Neural cell (in vitro differentiated cells): ENCODE data around the gene GVQW3. TPM values are rescaled to one million over a fixed set of nuclear protein-coding genes. Genes with fewer than 3 reads are reported as not detected.

Experiments used
- polyA plus RNA-seq: library from polyadenylated mRNA; depleted of rRNA; stranded (reverse); fragments of >200 nt; gene quantifications from 2 replicates; pipeline ENCODE4 v1.2.3, GENCODE V29; 2014
- small RNA-seq, 3 experiments: library from RNA; depleted of rRNA; stranded (forward); fragments of <200 nt; gene quantifications; one replicate each; pipeline ENCODE3, GENCODE V24; 2012

Gene GVQW3
- polyA plus RNA-seq, 1 donor from 2014 or later = 17.2 TPM

Small RNAs within 50 kb of the gene (small RNA-seq; reads per million reads assigned to genes)
- 0 to 1.2 (median 0) reads per million in 3 experiments for gene RF00019

Other genes with a start within 250 kb of the GVQW3 start
- gene WNT11, start 174.8 kb upstream of the GVQW3 start, polyA plus RNA-seq = 1.4 and 2.3 TPM in 2 replicates
- 107 and 110 TPM in 2 replicates for gene THAP12, start 191 bp upstream of the GVQW3 start, polyA plus RNA-seq
- 24.9 and 25.0 TPM in 2 replicates for gene EMSY, start 63.7 kb downstream of the GVQW3 start, polyA plus RNA-seq